Measurements from ENCODE around the gene FGD5.

FGD5 gene

DNA sequence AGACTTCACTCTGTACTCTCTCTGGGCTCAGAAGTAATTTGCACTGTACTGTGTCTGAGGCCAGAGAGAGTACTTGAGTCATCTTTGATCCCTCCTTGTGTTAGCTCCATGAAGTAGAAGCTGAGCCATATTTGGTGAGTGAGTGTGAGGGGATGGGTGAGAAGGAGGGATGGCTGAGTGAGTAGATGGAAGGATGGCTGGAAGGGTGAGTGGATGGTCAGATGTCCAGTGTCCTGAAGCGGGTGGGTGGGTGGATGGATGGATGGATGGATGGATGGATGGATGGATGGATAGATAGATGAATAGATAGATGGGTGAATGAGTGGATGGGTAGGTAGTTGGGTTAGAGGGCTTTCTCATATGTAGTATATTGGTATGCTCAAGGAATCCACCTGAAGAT lies 39.3 kb downstream of the FGD5 start:
- no peak for DNase-seq

DNA sequence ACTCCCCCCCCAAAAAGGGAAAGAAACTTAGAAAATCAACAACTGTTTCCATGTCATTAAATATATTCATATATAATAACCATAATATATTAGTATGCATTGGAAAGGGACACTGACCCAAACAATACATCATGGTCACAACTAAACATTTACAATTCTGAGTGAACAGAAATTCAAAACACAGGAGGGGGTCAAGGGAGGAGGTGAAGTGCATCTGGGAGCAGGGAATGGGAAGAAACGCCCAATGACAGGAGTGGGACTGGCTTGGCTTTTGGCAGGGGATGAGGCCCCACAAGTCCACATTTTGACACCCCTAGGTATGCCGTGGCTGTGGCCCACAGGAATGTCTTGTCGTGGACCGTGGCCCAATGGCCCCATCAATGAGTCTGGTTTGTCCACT lies 41.1 kb downstream of the FGD5 start:
- no peak for DNase-seq

DNA sequence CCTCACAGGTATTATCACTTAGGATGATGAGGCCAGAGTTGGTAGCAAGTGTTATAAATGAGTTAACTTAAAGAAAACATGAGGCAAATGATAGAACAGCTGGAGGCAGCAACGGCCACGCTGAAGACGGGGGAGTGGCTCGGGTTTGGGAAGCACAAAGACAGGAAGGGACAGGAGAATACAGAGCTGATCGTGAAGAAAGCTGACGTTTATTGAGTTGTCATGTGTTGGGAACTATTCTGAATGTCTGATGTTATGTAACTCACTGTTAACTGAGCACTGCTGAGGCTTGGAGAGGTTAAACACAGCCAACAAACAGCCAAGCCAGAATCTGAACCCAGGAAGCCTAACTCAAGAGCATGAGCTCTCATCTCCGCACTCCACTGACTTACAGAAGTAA lies 42.3 kb downstream of the FGD5 start:
- DNase-seq: no peak

DNA sequence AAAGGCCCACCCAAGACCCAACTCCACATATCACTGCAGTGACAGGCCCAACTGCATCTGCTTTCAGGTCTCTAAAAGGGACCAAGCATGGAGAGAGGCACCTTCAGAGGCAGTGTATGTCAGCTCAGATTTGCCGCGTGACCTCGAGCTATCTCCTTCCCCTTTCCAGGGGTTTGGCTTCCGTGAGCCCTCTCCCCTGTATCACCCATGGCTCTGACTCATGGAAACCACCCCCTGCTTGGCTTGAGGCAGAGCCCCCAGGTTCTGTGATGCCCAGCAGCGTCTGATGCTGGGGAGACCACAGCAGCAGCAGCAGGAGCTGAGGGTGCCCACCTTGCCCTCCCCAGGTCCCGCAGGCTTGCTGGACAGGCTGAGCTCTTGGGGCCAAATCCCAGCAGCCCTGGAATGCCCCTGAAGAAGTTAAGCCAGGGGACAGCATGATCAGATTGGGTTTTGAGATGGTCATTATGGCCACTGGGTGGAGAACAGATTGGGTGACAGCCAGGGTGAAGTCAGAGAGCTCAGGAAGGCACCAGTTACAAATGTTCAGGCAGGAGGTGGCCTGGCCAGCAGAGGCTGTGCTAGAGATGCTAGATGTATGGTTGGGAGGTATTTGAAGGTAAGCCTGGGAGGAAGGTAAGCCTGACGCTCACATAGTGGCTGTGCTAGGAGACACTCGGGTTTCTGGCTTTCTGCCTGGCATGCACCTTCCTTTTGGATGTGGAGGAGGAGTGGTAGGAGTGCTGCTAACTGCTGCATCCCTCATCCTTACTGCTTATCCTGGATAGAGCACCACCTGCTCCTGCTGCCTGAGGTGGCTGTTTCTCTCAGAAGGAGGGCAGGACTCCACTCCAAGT lies 42.9 kb downstream of the FGD5 start:
- DNase-seq: no peak

DNA sequence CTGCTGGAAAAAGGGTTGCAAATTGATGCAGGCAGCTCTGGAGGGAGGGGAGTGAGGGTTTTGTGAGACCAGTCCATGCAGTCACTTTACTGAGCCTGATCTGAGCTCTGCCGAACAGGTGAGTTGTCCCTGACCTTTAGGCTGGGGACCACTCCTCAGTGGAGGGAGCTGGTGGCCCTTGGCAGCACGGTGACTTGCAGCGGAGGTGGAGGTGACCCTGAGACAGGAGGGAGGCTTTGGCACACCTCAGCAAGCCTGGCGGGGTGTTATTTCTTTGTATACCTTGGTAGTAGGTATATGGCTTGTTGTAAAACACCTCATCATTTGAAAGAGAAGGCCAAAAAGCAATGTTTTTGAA lies 43.5 kb downstream of the FGD5 start:
- no peak for DNase-seq

DNA sequence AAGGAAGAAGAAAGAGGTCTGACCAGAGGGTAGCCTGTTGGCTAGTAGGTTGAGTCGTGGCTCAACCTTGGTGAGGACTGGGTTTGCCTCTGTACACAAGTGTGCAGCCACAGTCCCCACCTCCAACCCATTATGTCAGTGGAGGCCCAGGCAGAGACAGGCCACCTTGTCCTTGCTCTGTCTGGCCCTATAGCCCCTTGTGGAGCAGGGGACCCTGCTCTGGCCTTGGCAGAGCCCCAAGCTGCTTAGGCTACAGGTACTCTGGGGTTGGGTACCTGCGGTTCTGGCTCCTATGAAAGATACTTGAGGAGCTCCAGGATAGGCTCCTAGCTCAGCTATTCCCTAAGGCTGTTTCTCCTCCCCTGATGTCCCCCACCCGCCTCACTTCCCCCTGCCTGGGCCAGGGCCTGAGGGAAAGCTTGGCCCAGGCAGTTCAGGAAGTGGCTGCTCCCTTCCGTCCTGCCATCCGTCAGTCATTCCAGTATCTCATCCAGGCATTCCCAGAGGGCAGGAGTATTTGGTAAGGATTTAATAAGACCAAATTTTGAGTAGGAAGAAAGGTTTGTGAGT lies 44.0 kb downstream of the FGD5 start:
- no peak for DNase-seq

DNA sequence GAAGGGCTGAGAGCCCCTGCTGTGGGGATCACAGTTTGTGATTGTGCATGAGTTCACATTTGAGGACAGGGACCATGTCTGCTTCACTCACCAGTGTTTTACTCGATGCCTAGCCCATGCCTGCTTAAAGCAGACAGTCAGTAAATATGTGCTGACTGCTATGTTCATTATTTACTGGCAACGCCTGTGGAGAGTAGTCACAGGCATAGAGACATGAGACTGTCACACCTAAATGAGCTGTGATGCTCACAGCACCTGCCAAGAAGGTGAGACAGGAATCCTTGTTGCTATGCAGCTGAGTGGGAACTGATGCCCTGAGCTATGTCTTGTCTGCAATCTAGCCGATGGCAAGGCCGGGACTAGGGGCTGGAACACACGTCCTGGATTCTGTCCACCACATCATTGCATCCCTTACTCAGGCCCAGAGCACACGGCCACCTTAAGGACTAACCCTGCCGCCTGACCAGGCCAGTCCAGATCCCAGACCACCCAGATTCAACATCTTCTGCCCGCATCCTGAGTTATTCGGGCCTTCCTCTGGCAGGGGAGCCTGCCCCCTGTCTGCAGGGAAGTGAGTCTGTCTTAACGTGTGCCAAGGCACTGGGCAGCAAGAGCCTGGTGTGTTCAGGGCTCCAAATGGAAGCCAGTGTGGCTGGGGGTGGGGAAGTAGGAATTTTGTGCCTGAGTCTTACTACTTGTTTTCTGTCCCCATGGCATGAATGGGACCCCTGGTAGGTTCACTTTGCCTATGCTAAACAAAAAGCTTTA lies 44.8 kb downstream of the FGD5 start:
- no peak for DNase-seq

DNA sequence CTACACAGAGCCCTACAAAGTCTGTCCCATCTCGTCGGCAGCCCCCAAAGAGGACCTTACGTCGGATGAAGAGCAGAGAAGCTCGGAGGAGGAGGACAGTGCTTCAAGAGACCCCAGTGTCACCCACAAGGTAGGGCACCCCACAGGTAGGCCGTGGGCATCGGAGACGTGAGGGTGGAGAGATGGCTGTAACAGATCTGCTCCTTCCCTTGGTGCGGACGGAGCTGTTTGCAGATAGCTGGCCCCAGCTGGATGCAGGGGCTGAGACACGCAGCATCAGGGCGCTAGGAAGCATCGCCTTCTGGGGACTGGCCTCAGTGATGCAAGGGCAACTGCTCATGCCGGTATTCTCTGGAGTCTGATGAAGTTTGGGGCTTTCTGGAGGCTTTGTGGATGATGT lies 45.4 kb downstream of the FGD5 start:
- DNase-seq: no peak

DNA sequence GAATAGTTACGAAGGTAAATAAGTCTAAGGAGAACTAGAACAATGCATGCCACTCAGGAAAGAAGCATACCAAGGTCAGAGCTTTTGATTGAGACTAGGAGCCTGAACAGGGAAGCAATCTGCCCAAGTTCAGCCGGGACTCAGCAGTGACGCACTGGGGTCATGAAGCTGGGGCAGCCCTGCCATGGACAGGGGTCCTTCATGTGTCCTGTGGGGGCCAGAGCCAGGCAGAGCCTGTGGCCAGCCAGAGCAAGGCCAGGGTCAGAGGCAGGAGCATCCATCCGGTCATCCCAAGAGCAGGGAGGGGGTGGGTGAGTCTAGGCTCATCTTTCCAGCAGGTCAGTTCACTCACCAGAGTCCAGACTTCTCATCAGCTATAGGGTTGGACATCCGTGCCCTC lies 47.9 kb downstream of the FGD5 start:
- no peak for DNase-seq

DNA sequence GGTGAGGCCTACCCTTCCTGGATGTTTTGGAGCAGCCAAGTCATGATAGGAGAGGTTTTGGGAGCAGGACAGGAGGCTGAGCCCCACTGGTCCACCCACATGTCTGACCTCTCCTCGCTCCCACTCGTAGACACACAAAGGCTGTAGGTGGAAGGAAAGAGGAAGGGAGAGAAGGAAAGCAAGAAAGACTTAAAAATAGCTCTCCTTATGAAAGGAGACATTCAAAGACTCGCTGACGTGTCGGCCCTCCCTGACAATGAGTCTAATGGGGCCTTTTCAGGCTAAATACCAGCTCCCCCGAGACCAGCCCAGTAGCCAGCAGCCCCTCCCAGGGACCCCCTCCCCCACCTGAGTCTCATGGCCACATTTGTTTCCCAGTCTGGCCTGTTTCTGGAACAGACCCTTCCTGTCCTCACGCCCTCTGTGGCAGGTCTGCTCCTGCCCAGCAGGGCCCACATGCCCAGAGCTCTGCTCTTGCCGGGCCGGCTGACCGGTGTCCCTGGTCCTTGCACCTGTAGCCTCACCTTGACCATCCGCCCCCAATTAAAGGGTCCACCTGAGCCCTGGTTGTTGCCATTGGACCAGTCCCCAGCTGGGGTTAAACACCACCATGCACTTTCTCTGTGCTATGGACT lies 49.3 kb downstream of the FGD5 start:
- no peak for DNase-seq

DNA sequence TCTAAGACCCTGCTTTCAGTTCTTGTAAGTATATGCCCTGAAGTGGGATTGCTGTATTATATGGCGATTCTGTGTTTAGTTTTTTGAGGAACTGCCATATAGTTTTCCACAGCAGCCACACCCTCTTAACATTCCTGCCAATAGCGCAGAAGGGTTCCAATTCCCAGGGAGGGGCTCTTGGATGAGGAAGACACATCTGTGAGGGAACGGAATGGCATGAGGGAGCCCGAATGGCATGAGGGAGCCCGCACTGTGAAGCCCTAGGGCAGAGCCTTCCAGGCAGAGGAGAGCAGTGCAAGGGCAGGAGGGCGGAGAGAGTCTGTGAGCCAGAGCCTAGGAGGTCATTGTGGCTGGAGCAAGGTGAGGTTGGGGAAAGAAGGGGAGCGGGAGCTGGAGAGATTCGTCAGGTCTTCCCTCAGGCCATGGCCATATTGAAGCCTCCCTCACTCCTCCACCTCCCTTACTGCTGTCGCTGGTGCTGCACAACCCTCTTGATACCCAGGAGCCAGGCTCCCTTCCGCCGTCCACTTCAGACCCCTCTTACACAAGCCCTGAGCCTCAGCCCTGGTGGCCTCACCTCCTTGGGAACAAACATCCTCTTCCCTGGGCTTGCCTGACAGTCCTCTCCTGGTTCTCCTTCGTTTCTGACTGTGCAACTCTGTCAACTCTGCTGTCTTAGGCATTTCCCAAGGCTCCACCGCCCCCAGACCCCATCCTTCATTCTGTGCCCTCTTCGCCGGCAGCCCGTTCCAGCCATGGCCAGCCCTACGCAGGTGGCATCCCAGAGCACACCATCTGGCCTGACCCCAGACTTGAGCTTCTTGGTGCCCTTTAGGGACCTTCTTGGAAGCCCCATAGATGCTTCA lies 51.4 kb downstream of the FGD5 start:
- no peak for DNase-seq

DNA sequence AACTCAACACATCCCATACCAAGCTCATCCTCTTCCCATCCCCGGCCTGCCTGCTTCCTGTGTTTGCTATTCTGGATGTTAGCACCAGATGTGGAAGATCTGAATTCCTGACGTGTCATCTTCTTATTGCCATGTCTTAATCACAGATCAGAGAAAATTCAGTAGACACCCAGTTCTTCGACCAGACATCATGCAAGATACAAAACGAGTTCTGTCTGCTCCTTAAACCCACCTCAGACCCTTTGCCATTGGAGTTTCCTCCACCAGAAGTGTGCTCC lies 52.0 kb downstream of the FGD5 start:
- DNase-seq: no peak

DNA sequence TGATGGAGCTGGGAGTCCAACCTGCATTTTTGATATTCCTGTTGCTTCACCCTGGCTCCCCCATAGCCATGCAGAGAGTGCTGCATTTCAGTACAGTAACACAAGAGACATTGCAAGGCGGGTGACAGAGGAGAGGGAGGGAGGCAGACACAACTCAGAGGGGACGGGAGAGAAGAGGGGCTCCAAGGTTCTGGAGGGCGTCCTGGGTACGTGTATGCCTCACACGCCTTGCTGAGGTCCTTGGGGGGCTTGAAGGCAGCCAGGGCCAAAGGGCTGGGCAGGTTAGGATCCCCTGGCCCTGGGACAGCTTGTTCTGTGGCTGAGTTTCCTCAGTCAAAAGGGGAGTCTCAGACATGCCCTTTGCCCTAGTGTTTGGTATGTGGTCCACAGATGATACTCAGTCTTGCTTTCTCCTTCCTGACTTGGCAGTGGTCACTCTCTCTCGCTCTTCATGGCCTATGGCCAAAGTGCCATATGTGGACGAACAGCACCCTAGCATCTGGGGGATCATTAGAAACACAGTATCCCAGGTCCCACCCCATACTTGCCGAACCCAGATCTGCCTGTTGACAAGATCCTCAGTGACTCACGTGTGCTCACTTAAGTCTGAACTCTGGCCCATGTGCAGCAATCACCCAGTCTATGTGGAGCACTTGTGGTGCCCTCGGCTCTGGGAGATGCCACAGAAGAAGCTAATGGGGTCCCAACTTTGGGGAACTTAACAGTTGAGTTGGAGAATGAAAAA lies 52.9 kb downstream of the FGD5 start:
- no peak for DNase-seq

DNA sequence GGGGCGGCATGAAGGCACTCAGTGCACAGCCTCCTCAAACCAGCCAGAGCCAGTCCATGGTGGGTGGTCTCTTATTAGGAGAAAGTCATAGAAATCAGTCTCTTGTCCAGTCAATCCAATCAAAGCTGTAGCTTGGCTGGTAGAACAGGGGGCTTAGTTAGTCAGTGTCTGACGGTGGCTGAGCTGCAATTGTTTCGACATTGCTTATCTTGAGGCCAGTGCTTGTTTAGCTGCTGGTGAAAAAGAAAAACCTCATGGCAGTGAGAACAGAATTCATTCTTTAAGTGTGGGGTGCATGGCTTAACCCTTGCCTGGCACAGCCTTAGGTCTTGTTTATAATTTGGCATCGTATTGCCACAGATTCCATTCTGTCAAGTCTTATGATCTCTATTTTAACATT lies 53.9 kb downstream of the FGD5 start:
- DNase-seq: no peak

DNA sequence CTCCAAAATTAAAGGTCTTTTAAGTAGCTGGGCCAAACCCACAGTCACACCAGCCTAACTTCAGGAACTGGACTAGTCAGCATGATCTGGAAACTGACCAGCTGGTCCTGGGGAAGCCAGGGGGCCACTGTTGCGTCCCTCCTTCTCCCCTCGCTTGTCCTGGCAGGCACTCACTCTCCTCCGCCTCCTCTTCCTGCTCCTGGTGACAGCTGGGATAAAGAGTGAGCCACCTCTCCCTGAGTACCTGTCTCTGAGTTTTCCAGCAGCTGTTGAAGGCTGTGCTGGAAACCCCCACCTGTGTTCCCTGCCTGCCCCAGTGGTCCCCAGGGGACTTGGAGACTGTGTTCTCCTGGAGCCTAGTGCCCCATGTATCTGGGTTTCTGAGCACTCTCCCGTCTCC lies 56.0 kb downstream of the FGD5 start:
- no peak for DNase-seq

DNA sequence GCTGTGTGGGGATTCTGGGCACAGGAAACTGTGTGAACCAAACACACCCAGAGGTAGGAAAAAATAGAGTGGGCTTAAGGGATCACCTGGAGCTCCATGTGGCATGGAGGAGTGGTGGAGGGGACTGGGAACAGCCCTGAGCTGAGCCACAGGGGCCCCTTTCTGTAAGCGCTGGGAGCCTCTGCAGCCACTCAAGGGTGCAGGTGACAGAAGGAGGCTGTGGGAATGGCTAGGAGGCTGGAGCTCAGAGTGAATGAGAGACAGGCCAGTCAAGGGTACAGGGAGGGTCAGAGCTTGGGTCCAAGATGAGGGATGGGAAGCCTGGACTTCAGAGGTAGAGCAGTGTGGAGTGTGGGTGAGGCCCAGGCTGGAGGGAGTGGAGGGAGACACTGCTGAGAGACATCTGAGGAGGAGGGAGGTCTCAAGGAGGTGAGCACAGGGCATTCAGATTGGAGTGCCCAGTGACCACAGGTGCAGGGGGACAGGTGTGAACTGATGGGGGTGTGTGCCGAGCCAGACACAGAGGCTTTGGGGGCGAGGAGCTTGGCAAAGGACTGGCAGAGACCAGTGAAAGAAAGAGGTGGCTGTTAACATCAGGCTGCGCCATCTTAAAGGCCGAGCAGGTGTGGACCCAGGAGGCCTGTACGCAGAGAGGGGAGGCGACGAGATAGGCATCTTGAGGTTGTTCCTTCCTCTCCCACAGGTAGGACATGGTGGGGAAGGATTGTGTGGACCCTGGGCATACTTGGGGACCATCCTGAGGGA lies 56.8 kb downstream of the FGD5 start:
- no peak for DNase-seq

DNA sequence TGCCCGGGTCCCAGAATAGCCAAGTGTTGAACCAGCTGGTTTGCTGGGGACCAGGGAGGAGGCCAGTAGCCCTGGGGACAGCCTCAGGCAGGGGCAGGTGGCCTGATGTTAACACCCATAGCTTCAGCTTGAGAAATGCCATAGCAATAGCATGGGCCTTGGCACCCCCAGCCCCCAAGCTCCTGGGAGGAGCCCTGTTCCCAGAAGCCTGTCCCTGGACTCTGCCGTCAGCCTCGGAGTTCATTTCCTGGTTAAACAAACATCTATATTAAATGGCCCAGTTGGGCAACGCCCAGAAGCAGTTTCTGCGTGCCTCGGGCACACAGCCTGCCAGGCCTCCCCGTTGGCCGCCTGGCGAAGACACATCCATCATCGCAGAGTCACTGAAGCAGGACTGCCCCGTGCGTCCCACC lies 58.2 kb downstream of the FGD5 start:
- DNase-seq: no peak

DNA sequence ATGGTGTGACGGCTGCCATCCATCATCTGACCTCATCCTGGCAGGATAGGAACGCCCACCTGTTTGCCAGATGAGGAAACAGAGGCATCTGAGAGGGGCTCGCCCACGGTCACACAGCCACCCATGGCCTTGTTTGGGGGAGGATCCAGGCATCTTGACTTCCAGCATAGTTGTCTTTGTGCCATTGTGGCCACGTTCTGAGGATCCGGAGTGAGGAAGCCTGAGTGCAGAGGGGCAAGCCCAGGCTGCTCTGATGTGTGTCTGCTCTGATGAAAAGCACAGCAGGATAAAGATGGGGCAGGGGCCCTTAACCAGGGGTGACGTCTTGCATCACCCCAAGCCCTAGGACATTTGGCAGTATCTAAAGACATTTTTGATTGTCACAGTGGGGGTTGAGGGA lies 58.7 kb downstream of the FGD5 start:
- DNase-seq: no peak

DNA sequence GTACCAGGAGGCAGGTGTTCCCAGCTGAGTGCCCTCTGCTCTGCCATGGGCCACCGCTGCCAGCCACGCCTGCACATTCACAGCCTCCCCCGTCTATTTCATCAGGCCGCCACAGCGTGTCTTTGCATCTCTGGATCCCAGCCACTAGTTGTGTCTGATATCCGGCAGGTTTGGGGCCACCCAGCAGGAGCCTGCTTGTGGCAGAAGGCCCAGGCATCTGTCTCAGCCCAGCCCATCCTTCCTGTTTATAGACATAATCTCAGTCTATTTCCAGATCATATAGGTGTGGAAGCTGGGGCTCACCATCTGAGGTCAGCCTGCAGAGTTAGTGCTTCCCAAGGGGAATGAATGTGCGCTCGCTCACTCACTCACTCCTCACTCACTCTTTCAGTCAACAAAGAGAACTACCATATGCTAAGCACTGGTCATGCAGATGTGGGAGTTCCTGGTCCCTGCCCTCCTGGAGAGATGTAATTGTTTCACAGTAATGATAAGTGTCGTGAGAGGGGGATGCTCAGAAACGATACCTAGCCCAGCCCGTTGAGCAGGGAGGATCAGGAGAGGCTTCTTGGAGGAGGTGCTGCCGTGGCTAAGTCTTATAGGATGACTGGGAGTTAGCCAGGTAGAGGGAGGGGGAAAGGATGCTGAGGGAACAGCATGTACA lies 60.6 kb downstream of the FGD5 start:
- DNase-seq: no peak

DNA sequence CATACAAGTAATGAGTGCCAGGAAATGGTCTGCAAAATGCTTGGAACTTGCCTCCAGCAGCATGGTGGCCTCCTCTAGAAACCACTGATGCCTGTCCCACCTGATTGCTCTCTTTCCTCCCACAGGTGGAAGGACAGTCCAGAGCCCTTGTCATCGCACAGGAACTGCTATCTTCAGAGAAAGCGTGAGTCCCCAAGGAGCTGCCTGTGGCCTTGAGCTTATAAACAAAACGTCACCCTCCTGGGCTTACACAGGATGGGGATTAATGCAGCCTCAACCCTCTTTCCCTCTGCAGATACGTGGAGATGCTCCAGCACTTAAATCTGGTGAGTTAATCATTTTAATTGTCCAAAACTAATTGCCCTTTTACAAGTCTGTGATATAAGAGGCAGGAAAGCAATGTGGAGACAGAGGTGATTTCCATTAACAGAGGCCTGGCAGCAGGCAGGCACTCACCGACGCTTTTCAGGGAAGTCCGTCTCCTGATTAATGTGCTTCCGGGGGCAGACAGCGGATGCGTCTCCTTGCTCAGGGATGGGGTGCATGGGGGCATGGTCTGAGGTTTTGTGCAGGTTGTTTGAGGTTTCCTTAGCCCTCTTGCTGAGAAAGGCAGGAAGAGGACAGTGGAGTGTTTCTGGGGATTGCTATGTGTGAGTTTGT lies 61.8 kb downstream of the FGD5 start:
- DNase-seq: no peak
